ENCODE results near the gene ASB6.

- TF ChIP-seq ZNF462 (CRISPR knock-in tag; IDR thresholded peaks at IDR 0.05) (no peak), CTCF (conservative IDR thresholded peaks at IDR 0.05; ENCODE audit: low read depth in 2 of 2) (no peak), POLR2AphosphoS5 (IDR thresholded peaks at IDR 0.05; ENCODE audit: low read depth) (no peak), EZH2 (IDR thresholded peaks at IDR 0.05; ENCODE audit: low read depth, unreplicated experiment) (no peak), REST (IDR thresholded peaks at IDR 0.05; ENCODE audit: unreplicated experiment) (no peak)
Observed at GRCh38 chr9:129673602-129674001, 31.7 kb upstream of the ASB6 start.
